Karpas-422 (cell line): Measurements from ENCODE around the gene USP32. TPM values are rescaled to one million over a fixed set of nuclear protein-coding genes. Genes with fewer than 3 reads are reported as not detected.

Source experiments
- DNase-seq: peaks from one replicate; pipeline ENCODE4 v3.0.0-alpha.2; 2015
- H2AFZ ChIP-seq: fragments of 200-600 bp; sonication (generic); 2 replicates; pipeline ENCODE4 v1.6.1; 2014; ENCODE audit warnings: antibody characterized with exemption, low read length, mixed read lengths
- H3K27ac ChIP-seq: fragments of 200-600 bp; sonication (generic); 2 replicates; pipeline ENCODE4 v1.5.1; 2014; ENCODE audit warnings: mild to moderate bottlenecking, low read length, moderate library complexity
- H3K27me3 ChIP-seq: fragments of 200-600 bp; sonication (generic); 2 replicates; pipeline ENCODE4 v1.6.1; 2014; ENCODE audit warnings: low read length, mixed read lengths
- H3K36me3 ChIP-seq: fragments of 200-600 bp; sonication (generic); 2 replicates; pipeline ENCODE4 v1.6.1; 2014; ENCODE audit warnings: low read length, mixed read lengths; ENCODE audit not compliant: insufficient read depth
- H3K4me1 ChIP-seq: fragments of 200-600 bp; sonication (generic); 2 replicates; pipeline ENCODE4 v1.6.1; 2014; ENCODE audit warnings: mild to moderate bottlenecking, low read length, mixed read lengths
- H3K4me2 ChIP-seq: fragments of 200-600 bp; sonication (generic); 2 replicates; pipeline ENCODE4 v1.6.1; 2014; ENCODE audit warnings: low read length, low read depth, mild to moderate bottlenecking; ENCODE audit not compliant: poor library complexity, severe bottlenecking
- H3K4me3 ChIP-seq: fragments of 200-600 bp; sonication (generic); 2 replicates; pipeline ENCODE4 v1.5.1; 2014; ENCODE audit warnings: mild to moderate bottlenecking, antibody characterized with exemption, low read length, mixed read lengths
- H3K79me2 ChIP-seq: fragments of 200-600 bp; sonication (generic); 2 replicates; pipeline ENCODE4 v1.6.1; 2014; ENCODE audit warnings: mild to moderate bottlenecking, low read length, mixed read lengths
- H3K9ac ChIP-seq: fragments of 200-600 bp; sonication (generic); 2 replicates; pipeline ENCODE4 v1.6.0; 2014; ENCODE audit warnings: low read length
- H3K9me2 ChIP-seq: fragments of 200-600 bp; sonication (generic), shearing (Covaris generic); replicated peaks from 2 replicates; pipeline ENCODE4 v1.6.0; 2014; ENCODE audit warnings: mild to moderate bottlenecking, low read length, moderate library complexity; ENCODE audit not compliant: insufficient read depth
- H3K9me3 ChIP-seq: fragments of 300-700, 200-600 bp; sonication (generic); 2 replicates; pipeline ENCODE4 v1.6.1; 2014; ENCODE audit warnings: low read length, mixed read lengths
- H4K20me1 ChIP-seq: fragments of 200-600 bp; sonication (generic); 2 replicates; pipeline ENCODE4 v1.6.1; 2014; ENCODE audit warnings: mild to moderate bottlenecking, antibody characterized with exemption, low read length, low read depth; ENCODE audit not compliant: insufficient read depth
- total RNA-seq: library from RNA; depleted of rRNA; stranded (reverse); fragments of >200 nt; shearing (Covaris generic); gene quantifications from 2 replicates; pipeline ENCODE4 v1.2.3, GENCODE V29; 2014; ENCODE audit warnings: low replicate concordance

Gene USP32
- total RNA-seq, 1 experiment from 2014 or later: 81.0 TPM

GRCh38 chr17:60415146-60415545 is 23.2 kb upstream of the USP32 start:
- no peak overlapping the region for H3K4me3 ChIP-seq
- H2AFZ ChIP-seq: no peak overlapping the region
- no peaks in the 10 kb centered on the region for H3K79me2 ChIP-seq
- no peak for DNase-seq
- H3K36me3 ChIP-seq: no peaks in the 10 kb centered on the region
- no peak overlapping the region for H3K9ac ChIP-seq
- no peaks in the 10 kb centered on the region for H4K20me1 ChIP-seq
- H3K9me2 ChIP-seq: no peaks in the 10 kb centered on the region
- no peak overlapping the region for H3K27ac ChIP-seq
- no peaks in the 10 kb centered on the region for H3K27me3 ChIP-seq
- no peak overlapping the region for H3K4me2 ChIP-seq
- no peaks in the 10 kb centered on the region for H3K4me1 ChIP-seq
- no peaks in the 10 kb centered on the region for H3K9me3 ChIP-seq

GRCh38 chr17:60412701-60413100 is 20.8 kb upstream of the USP32 start:
- no peak for DNase-seq
- no peaks in the 10 kb centered on the region for H3K36me3 ChIP-seq
- no peaks in the 10 kb centered on the region for H3K79me2 ChIP-seq
- H4K20me1 ChIP-seq: no peaks in the 10 kb centered on the region
- H3K9me2 ChIP-seq: no peaks in the 10 kb centered on the region
- H3K4me1 ChIP-seq: no peaks in the 10 kb centered on the region
- H3K9ac ChIP-seq: no peak overlapping the region
- H3K4me3 ChIP-seq: no peak overlapping the region
- H3K27ac ChIP-seq: no peak overlapping the region
- no peaks in the 10 kb centered on the region for H3K9me3 ChIP-seq
- no peak overlapping the region for H3K4me2 ChIP-seq
- no peaks in the 10 kb centered on the region for H3K27me3 ChIP-seq
- no peak overlapping the region for H2AFZ ChIP-seq

GRCh38 chr17:60410001-60410400 is 18.1 kb upstream of the USP32 start:
- H2AFZ ChIP-seq: no peak overlapping the region
- H3K27me3 ChIP-seq: no peaks in the 10 kb centered on the region
- no peak overlapping the region for H3K4me3 ChIP-seq
- H4K20me1 ChIP-seq: no peaks in the 10 kb centered on the region
- peak; percentile 25 for DNase-seq
- H3K36me3 ChIP-seq: no peaks in the 10 kb centered on the region
- H3K27ac ChIP-seq: no peak overlapping the region
- no peaks in the 10 kb centered on the region for H3K9me3 ChIP-seq
- H3K9me2 ChIP-seq: no peaks in the 10 kb centered on the region
- no peak overlapping the region for H3K4me2 ChIP-seq
- H3K4me1 ChIP-seq: peaks cover 7% of the 10 kb centered on the region
- no peaks in the 10 kb centered on the region for H3K79me2 ChIP-seq
- H3K9ac ChIP-seq: no peak overlapping the region

DNA sequence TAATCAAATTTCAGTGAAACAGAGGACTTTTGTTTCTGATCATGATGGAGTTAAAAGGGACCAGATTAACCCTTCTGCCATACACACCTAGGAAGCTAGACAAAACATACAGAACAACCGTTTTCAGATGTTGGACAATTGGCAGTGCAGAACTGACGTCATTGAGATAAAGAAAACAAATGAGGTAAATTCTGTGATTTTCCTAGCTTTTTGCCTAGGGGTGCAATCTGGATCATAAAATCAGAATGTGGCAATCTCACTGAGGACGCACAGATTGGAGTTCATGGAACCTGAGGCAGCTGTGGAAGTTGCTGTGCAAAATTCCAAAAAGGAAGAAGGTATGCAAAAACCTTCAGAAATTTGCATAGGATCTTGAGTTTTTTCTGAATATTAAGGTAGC is 15.0 kb upstream of the USP32 start:
- H4K20me1 ChIP-seq: no peaks in the 10 kb centered on the region
- no peaks in the 10 kb centered on the region for H3K9me2 ChIP-seq
- H3K4me1 ChIP-seq: peaks cover 24% of the 10 kb centered on the region
- H3K36me3 ChIP-seq: no peaks in the 10 kb centered on the region
- H2AFZ ChIP-seq: no peak overlapping the region
- no peak overlapping the region for H3K27ac ChIP-seq
- H3K9me3 ChIP-seq: no peaks in the 10 kb centered on the region
- H3K79me2 ChIP-seq: no peaks in the 10 kb centered on the region
- no peak overlapping the region for H3K9ac ChIP-seq
- H3K27me3 ChIP-seq: no peaks in the 10 kb centered on the region
- H3K4me2 ChIP-seq: no peak overlapping the region
- no peak overlapping the region for H3K4me3 ChIP-seq
- peak; percentile 29 for DNase-seq

- Histone ChIP-seq H3K79me2 (no peaks in the 10 kb centered on the region), H3K27me3 (no peaks in the 10 kb centered on the region), H3K4me2 (peak overlapping the region; percentile 27), H3K9me3 (no peaks in the 10 kb centered on the region), H3K4me3 (no peak overlapping the region), H4K20me1 (no peaks in the 10 kb centered on the region), H3K9ac (no peak overlapping the region), H3K9me2 (no peaks in the 10 kb centered on the region), H3K27ac (no peak overlapping the region), H2AFZ (no peak overlapping the region), H3K36me3 (no peaks in the 10 kb centered on the region), H3K4me1 (peaks cover 24% of the 10 kb centered on the region)
- DNase-seq: peak; percentile 41
Observed at GRCh38 chr17:60403962-60404361, 12.0 kb upstream of the USP32 start.

DNA sequence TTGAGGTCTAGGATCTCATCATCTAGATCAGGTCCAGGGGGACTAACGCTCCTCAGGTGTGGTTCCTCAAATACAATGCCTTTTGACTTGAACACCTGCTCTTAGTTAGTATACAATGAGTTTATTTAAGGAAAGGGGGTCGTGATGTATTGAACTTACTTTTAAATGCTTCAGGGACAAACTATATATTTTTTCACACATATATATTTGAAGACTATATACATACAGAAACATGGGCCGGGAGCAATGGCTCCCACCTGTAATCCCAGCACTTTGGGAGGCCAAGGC is 11.5 kb upstream of the USP32 start:
- H4K20me1 ChIP-seq: no peaks in the 10 kb centered on the region
- peak; percentile 28 for DNase-seq
- H3K36me3 ChIP-seq: no peaks in the 10 kb centered on the region
- H3K4me2 ChIP-seq: no peak overlapping the region
- peaks cover 25% of the 10 kb centered on the region for H3K4me1 ChIP-seq
- H3K27ac ChIP-seq: no peak overlapping the region
- no peak overlapping the region for H3K9ac ChIP-seq
- H3K4me3 ChIP-seq: no peak overlapping the region
- no peaks in the 10 kb centered on the region for H3K79me2 ChIP-seq
- H3K9me2 ChIP-seq: no peaks in the 10 kb centered on the region
- no peak overlapping the region for H2AFZ ChIP-seq
- H3K27me3 ChIP-seq: no peaks in the 10 kb centered on the region
- H3K9me3 ChIP-seq: no peaks in the 10 kb centered on the region

- Histone ChIP-seq H3K27me3 (no peaks in the 10 kb centered on the region), H3K4me3 (no peak overlapping the region), H3K79me2 (no peaks in the 10 kb centered on the region), H3K4me2 (no peak overlapping the region), H3K9me3 (no peaks in the 10 kb centered on the region), H3K36me3 (no peaks in the 10 kb centered on the region), H3K4me1 (peaks cover 29% of the 10 kb centered on the region), H3K9ac (no peak overlapping the region), H3K9me2 (no peaks in the 10 kb centered on the region), H2AFZ (no peak overlapping the region), H4K20me1 (no peaks in the 10 kb centered on the region), H3K27ac (no peak overlapping the region)
- no peak for DNase-seq
Observed at GRCh38 chr17:60401819-60402218, 9.9 kb upstream of the USP32 start.

GRCh38 chr17:60398227-60398959 is 6.5 kb upstream of the USP32 start:
- DNase-seq: peak; percentile 87
- no peak overlapping the region for H3K27ac ChIP-seq

More at GRCh38 chr17:60398227-60398959, 6.5 kb upstream of the USP32 start:
- Histone ChIP-seq H3K4me2 (peak overlapping the region; percentile 8), H3K27me3 (no peaks in the 10 kb centered on the region), H3K36me3 (no peaks in the 10 kb centered on the region), H3K4me1 (peaks cover 14% of the 10 kb centered on the region), H3K4me3 (no peak overlapping the region), H3K9me2 (no peaks in the 10 kb centered on the region), H3K79me2 (no peaks in the 10 kb centered on the region), H3K9ac (no peak overlapping the region), H2AFZ (no peak overlapping the region), H3K9me3 (no peaks in the 10 kb centered on the region), H4K20me1 (no peaks in the 10 kb centered on the region)
